SKM-1 (cell line): ENCODE data around the gene FAM163B.
"Not testable (repeated sequence)": the region's sequence is repeated elsewhere in the genome, so short reads cannot be mapped to it uniquely, and the experiment has no call there.

Source experiments
- DNase-seq: peaks from one replicate; lab custom pipeline; 2025; ENCODE audit not compliant: unreplicated experiment; lab: John Stamatoyannopoulos, UW

The FAM163B gene

GRCh38 chr9:133569891-133570690 is 39.1 kb downstream of the FAM163B start:
- no peak for DNase-seq

GRCh38 chr9:133569121-133569785 is 39.9 kb downstream of the FAM163B start:
- no peak for DNase-seq

- no peak for DNase-seq
These were observed 41.0 kb downstream of the FAM163B start for GRCh38 chr9:133568186-133568585.

- no peak for DNase-seq
These were observed 42.4 kb downstream of the FAM163B start for GRCh38 chr9:133566817-133567216.

- no peak for DNase-seq
These were observed 42.8 kb downstream of the FAM163B start for GRCh38 chr9:133566382-133566781.

- no peak for DNase-seq
These were observed 44.6 kb downstream of the FAM163B start for GRCh38 chr9:133564451-133565116.

GRCh38 chr9:133563814-133564213 is 45.4 kb downstream of the FAM163B start:
- DNase-seq: not testable (repeated sequence)

- DNase-seq: no peak
These were observed 45.8 kb downstream of the FAM163B start for GRCh38 chr9:133563291-133563796.

GRCh38 chr9:133562611-133563290 is 46.4 kb downstream of the FAM163B start:
- DNase-seq: no peak

- no peak for DNase-seq
These were observed 47.1 kb downstream of the FAM163B start for GRCh38 chr9:133561976-133562554.

- DNase-seq: no peak
These were observed 48.2 kb downstream of the FAM163B start for GRCh38 chr9:133560944-133561343.

GRCh38 chr9:133560311-133560710 is 48.9 kb downstream of the FAM163B start:
- no peak for DNase-seq

- DNase-seq: no peak
These were observed 50.7 kb downstream of the FAM163B start for GRCh38 chr9:133558191-133559126.

GRCh38 chr9:133557581-133557980 is 51.6 kb downstream of the FAM163B start:
- no peak for DNase-seq

- DNase-seq: no peak
These were observed 52.8 kb downstream of the FAM163B start for GRCh38 chr9:133556354-133556753.

GRCh38 chr9:133554729-133555128 is 54.5 kb downstream of the FAM163B start:
- DNase-seq: no peak

GRCh38 chr9:133553973-133554713 is 55.0 kb downstream of the FAM163B start:
- DNase-seq: no peak

- no peak for DNase-seq
These were observed 56.1 kb downstream of the FAM163B start for GRCh38 chr9:133553123-133553522.

- no peak for DNase-seq
These were observed 57.0 kb downstream of the FAM163B start for GRCh38 chr9:133552236-133552635.
